ENCODE data around the gene MCM6.
"Not testable (repeated sequence)": the region's sequence is repeated elsewhere in the genome, so short reads cannot be mapped to it uniquely, and the experiment has no call there.

MCM6 gene

GRCh38 chr2:135818937-135819610 lies 57.2 kb downstream of the MCM6 start:
- peak; percentile 85 for DNase-seq

GRCh38 chr2:135817951-135818350 lies 58.3 kb downstream of the MCM6 start:
- no peak for DNase-seq

GRCh38 chr2:135817466-135817865 lies 58.8 kb downstream of the MCM6 start:
- no peak for DNase-seq

GRCh38 chr2:135815269-135815668 lies 61.0 kb downstream of the MCM6 start:
- no peak for DNase-seq

- DNase-seq = no peak
These were observed 63.2 kb downstream of the MCM6 start for GRCh38 chr2:135812907-135813511.

GRCh38 chr2:135807874-135808273 lies 68.4 kb downstream of the MCM6 start:
- not testable (repeated sequence) for DNase-seq

- no peak for DNase-seq
These were observed 73.0 kb downstream of the MCM6 start for GRCh38 chr2:135803278-135803677.

- no peak for DNase-seq
These were observed 73.9 kb downstream of the MCM6 start for GRCh38 chr2:135802350-135802749.

- no peak for DNase-seq
These were observed 75.5 kb downstream of the MCM6 start for GRCh38 chr2:135800513-135801460.

- DNase-seq = no peak
These were observed 76.5 kb downstream of the MCM6 start for GRCh38 chr2:135799738-135800137.

- no peak for DNase-seq
These were observed 77.5 kb downstream of the MCM6 start for GRCh38 chr2:135798762-135799161.

- no peak for DNase-seq
These were observed 78.0 kb downstream of the MCM6 start for GRCh38 chr2:135798275-135798705.

- peak; percentile 86 for DNase-seq
These were observed 78.6 kb downstream of the MCM6 start for GRCh38 chr2:135797497-135798274.

- no peak for DNase-seq
These were observed 79.6 kb downstream of the MCM6 start for GRCh38 chr2:135796606-135797005.

- not testable (repeated sequence) for DNase-seq
These were observed 80.6 kb downstream of the MCM6 start for GRCh38 chr2:135795641-135796040.

GRCh38 chr2:135792401-135793150 lies 83.7 kb downstream of the MCM6 start:
- peak; percentile 56 for DNase-seq

GRCh38 chr2:135791418-135792190 lies 84.6 kb downstream of the MCM6 start:
- DNase-seq = no peak

GRCh38 chr2:135790423-135790822 lies 85.8 kb downstream of the MCM6 start:
- no peak for DNase-seq

Measured in activated CD4-positive, alpha-beta T cell treated with anti-CD3 and anti-CD28 coated beads, Interleukin-10, Interleukin-2, amounts not matched to agents 100 ng/mL and 50 ng/mL, durations not matched to agents 16 hours and 8 hours (primary cell).